Measurements from ENCODE around the gene CA4.
"Not testable (repeated sequence)": the region's sequence is repeated elsewhere in the genome, so short reads cannot be mapped to it uniquely, and the experiment has no call there.

The CA4 gene

GRCh38 chr17:60119162-60119561 lies 30.6 kb upstream of the CA4 start:
- H3K27me3 ChIP-seq (ENCODE audit: insufficient read depth, low read length); H3K9me2 ChIP-seq (ENCODE audit: low read depth, low read length); H3F3A ChIP-seq (ENCODE audit: insufficient read depth, low read length); H2AFZ ChIP-seq (ENCODE audit: low read length); H3K9me3 ChIP-seq (ENCODE audit: low read length); H4K20me1 ChIP-seq (ENCODE audit: insufficient read depth, low read length); H3K4me2 ChIP-seq (ENCODE audit: low read length); H3K79me2 ChIP-seq (ENCODE audit: insufficient read depth, low read length); H3K36me3 ChIP-seq (ENCODE audit: insufficient read depth, low read length); H3K4me1 ChIP-seq (ENCODE audit: insufficient read depth, low read length, severe bottlenecking); H3K27ac ChIP-seq (ENCODE audit: low read depth, low read length, poor library complexity, severe bottlenecking); H3K9ac ChIP-seq (ENCODE audit: low read length); H3K4me3 ChIP-seq (ENCODE audit: low read depth, low read length, poor library complexity, severe bottlenecking): not testable (repeated sequence)

DNA sequence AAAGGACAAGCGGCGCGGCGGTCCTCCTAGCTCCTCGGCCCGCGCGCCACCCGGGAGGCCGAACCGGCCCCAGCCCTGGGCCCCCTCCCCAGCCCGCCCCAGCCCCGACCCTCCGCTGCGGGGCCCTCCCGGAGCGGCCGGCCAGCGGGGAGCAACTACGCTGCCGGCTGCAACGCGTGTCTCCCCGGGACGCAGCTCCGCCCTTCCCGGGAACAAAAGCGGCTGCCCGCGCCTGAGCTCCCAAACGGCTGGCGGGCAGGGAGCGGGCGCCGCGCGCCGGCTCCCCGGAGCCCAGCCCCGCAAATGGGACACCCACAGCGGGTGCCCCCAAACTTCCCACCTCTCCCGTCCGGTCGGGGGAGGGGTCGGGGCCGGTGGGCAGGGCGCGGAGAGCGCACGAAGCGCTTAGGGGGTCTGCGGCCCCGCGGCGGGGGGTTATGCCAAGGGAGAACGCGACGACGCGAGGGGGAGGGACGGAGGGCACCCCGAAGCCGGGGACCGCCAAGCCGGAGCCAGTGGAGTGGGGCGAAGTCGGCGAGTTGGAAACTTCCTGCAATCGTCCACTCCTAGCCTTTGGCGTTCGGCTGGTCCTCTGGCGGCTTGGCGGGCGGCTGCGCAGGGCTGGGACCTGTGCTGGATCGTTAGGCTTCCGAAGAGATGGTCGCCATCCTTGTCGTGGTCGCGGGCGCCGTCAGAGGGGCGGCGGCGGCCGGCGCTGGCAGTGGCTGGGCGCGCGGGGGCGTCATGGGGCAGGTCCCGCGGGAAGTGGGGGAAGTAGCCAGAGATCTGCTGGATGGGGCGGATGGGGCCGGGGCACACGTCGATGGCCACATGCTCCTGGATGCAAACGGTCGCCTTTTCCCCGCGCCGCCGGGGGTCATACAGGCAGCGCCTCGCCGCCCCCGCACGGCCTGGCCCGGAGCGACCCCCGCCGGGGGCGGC lies 29.7 kb upstream of the CA4 start:
- H3K4me1 ChIP-seq (ENCODE audit: insufficient read depth, low read length, severe bottlenecking); H3K4me3 ChIP-seq (ENCODE audit: low read depth, low read length, poor library complexity, severe bottlenecking); H3K79me2 ChIP-seq (ENCODE audit: insufficient read depth, low read length); H3K27ac ChIP-seq (ENCODE audit: low read depth, low read length, poor library complexity, severe bottlenecking); H3K9me3 ChIP-seq (ENCODE audit: low read length); H3K9ac ChIP-seq (ENCODE audit: low read length); H3K27me3 ChIP-seq (ENCODE audit: insufficient read depth, low read length); H3F3A ChIP-seq (ENCODE audit: insufficient read depth, low read length); H3K4me2 ChIP-seq (ENCODE audit: low read length); H4K20me1 ChIP-seq (ENCODE audit: insufficient read depth, low read length); H2AFZ ChIP-seq (ENCODE audit: low read length); H3K9me2 ChIP-seq (ENCODE audit: low read depth, low read length); H3K36me3 ChIP-seq (ENCODE audit: insufficient read depth, low read length): not testable (repeated sequence)

DNA sequence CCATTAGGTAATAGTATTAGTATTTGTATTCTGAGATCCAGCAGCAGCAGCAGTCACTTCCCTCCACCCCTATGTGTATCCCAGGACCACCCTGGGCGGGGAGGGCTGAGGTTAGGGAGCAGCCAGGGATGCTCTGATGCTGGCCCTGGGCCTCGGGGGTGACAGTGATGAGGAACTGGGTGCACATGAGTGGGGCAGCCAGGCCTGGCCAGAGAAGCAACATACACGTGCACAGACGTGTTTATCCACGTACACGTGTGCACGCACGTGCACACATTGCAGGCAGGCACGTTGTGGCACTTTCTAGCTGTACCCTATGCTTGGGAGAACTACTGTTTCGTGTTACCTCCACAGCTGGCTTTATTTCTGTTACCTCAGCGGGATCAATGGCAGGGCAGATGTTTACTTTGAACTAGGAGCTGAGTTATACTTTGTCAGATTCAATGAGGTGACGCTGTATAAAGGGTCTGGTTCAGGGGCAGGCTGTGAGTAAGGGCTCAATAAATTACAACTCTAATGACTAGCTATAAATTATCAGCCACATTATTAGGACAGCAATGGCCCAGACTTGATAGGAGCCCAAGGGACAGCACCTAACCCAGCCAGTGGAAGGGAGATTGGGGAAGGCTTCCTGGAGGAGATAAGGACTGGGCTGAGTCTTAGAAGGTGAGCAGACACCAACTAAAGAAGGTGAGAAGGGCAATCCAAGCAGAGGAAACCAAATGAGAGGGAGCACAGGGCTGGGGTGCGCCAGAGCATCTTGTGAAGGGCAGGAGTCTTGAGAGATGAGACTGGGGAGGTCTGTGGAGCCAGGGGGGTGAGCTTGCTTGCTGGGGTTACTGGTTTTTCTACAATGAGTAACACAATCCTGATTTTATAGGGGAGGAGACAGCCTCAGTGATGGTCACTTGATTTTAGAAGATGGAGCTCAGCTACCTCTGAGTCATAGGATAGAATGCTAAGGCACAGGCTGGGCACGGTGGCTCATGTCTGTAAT lies 22.4 kb upstream of the CA4 start:
- Histone ChIP-seq H3K4me3 (ENCODE audit: low read depth, low read length, poor library complexity, severe bottlenecking) (no peak overlapping the region), H3K4me1 (ENCODE audit: insufficient read depth, low read length, severe bottlenecking) (no peaks in the 10 kb centered on the region), H3F3A (ENCODE audit: insufficient read depth, low read length) (no peaks in the 10 kb centered on the region), H4K20me1 (ENCODE audit: insufficient read depth, low read length) (no peaks in the 10 kb centered on the region), H3K79me2 (ENCODE audit: insufficient read depth, low read length) (no peaks in the 10 kb centered on the region), H3K36me3 (ENCODE audit: insufficient read depth, low read length) (no peaks in the 10 kb centered on the region), H3K9ac (ENCODE audit: low read length) (no peak overlapping the region), H3K27ac (ENCODE audit: low read depth, low read length, poor library complexity, severe bottlenecking) (no peak overlapping the region), H3K27me3 (ENCODE audit: insufficient read depth, low read length) (peaks cover 5% of the 10 kb centered on the region; the same call in 1 of the 2 replicates), H3K4me2 (ENCODE audit: low read length) (no peak overlapping the region), H3K9me3 (ENCODE audit: low read length) (no peaks in the 10 kb centered on the region), H3K9me2 (ENCODE audit: low read depth, low read length) (no peaks in the 10 kb centered on the region), H2AFZ (ENCODE audit: low read length) (no peak overlapping the region)
- no peak for TF ChIP-seq EZH2 (IDR thresholded peaks at IDR 0.05; ENCODE audit: borderline replicate concordance, low read length)
- TF ChIP-seq, protein P1, sequence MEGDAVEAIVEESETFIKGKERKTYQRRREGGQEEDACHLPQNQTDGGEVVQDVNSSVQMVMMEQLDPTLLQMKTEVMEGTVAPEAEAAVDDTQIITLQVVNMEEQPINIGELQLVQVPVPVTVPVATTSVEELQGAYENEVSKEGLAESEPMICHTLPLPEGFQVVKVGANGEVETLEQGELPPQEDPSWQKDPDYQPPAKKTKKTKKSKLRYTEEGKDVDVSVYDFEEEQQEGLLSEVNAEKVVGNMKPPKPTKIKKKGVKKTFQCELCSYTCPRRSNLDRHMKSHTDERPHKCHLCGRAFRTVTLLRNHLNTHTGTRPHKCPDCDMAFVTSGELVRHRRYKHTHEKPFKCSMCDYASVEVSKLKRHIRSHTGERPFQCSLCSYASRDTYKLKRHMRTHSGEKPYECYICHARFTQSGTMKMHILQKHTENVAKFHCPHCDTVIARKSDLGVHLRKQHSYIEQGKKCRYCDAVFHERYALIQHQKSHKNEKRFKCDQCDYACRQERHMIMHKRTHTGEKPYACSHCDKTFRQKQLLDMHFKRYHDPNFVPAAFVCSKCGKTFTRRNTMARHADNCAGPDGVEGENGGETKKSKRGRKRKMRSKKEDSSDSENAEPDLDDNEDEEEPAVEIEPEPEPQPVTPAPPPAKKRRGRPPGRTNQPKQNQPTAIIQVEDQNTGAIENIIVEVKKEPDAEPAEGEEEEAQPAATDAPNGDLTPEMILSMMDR (IDR thresholded peaks at IDR 0.05; ENCODE audit: low read length), result no peak

DNA sequence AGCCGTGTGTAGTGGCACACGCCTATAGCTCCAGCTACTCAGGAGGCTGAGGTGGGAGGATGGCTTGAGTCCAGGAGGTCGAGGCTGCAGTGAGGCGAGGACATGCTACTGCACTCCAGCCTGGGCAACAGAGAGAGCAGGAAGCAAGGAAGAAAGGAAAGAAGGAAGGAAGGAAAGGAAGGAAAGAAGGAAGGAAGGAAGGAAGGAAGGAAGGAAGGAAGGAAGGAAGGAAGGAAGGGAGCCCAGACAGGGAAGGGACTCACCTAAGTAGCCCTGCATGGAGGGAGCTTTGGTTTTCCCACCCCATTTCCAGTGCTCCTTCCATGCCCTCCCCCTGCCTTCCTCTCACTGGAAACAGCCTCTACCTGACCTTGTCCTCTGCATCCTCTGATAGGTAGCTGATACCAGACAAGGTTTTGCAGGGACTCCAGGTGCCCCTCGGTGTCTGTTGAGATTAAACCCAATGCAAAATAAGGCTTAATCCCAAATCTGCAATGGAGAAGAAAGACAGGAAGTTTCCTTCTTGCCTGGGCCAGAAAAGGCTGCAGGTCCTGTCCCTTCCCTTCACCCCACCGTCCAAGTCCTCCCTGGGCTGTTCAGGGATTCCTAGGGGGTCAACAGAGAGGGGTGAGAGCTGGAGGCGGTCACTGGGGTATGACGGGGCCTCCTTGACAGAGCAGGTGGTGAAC lies 21.5 kb upstream of the CA4 start:
- no peak overlapping the region for H3K4me2 ChIP-seq (ENCODE audit: low read length)
- H3K27me3 ChIP-seq (ENCODE audit: insufficient read depth, low read length), result peaks cover 5% of the 10 kb centered on the region; the same call in 1 of the 2 replicates
- H3K4me3 ChIP-seq (ENCODE audit: low read depth, low read length, poor library complexity, severe bottlenecking), result no peak overlapping the region

More for the DNA sequence above, 21.5 kb upstream of the CA4 start:
- no peaks in the 10 kb centered on the region for H3K4me1 ChIP-seq (ENCODE audit: insufficient read depth, low read length, severe bottlenecking)
- H3K9me3 ChIP-seq (ENCODE audit: low read length), result no peaks in the 10 kb centered on the region
- H2AFZ ChIP-seq (ENCODE audit: low read length), result no peak overlapping the region
- H3K36me3 ChIP-seq (ENCODE audit: insufficient read depth, low read length), result no peaks in the 10 kb centered on the region
- H3K9me2 ChIP-seq (ENCODE audit: low read depth, low read length), result no peaks in the 10 kb centered on the region
- no peaks in the 10 kb centered on the region for H3K79me2 ChIP-seq (ENCODE audit: insufficient read depth, low read length)
- TF ChIP-seq EZH2 (IDR thresholded peaks at IDR 0.05; ENCODE audit: borderline replicate concordance, low read length), result no peak
- TF ChIP-seq, protein P1 (IDR thresholded peaks at IDR 0.05; ENCODE audit: low read length), result no peak
- H3K27ac ChIP-seq (ENCODE audit: low read depth, low read length, poor library complexity, severe bottlenecking), result no peak overlapping the region
- H3F3A ChIP-seq (ENCODE audit: insufficient read depth, low read length), result no peaks in the 10 kb centered on the region
- H4K20me1 ChIP-seq (ENCODE audit: insufficient read depth, low read length), result no peaks in the 10 kb centered on the region
- H3K9ac ChIP-seq (ENCODE audit: low read length), result no peak overlapping the region
